Neural cell (in vitro differentiated cells): Measurements from ENCODE around the gene LYSMD1. TPM values are rescaled to one million over a fixed set of nuclear protein-coding genes. Genes with fewer than 3 reads are reported as not detected.

Experiments
- H2AFZ ChIP-seq: fragments of 200-600, 300-800 bp; sonication (generic), shearing (Covaris generic); 2 replicates; pipeline ENCODE4 v1.6.0; 2014; ENCODE audit warnings: low read depth, mild to moderate bottlenecking, antibody characterized with exemption, low read length, moderate library complexity
- H3F3A ChIP-seq: fragments of 200-600 bp; shearing (Covaris generic); 2 replicates; pipeline ENCODE4 v1.6.1; 2016; ENCODE audit warnings: mild to moderate bottlenecking, moderate library complexity, mixed read lengths, antibody characterized with exemption, low read length; ENCODE audit not compliant: insufficient read depth, poor library complexity, severe bottlenecking
- H3K27ac ChIP-seq: fragments of 200-600, 300-800 bp; sonication (generic), shearing (Covaris generic); 2 replicates; pipeline ENCODE4 v1.5.1; 2014; ENCODE audit warnings: mild to moderate bottlenecking, low read length, moderate library complexity
- H3K27me3 ChIP-seq: fragments of 300-800, 200-600 bp; sonication (generic), shearing (Covaris generic); 2 replicates; pipeline ENCODE4 v1.6.0; 2014; ENCODE audit warnings: mild to moderate bottlenecking, low read depth, low read length, moderate library complexity; ENCODE audit not compliant: insufficient read depth
- H3K36me3 ChIP-seq: fragments of 300-800, 200-600 bp; sonication (generic), shearing (Covaris generic); 2 replicates; pipeline ENCODE4 v1.5.1; 2014; ENCODE audit warnings: mild to moderate bottlenecking, antibody characterized with exemption, low read length, moderate library complexity; ENCODE audit not compliant: insufficient read depth
- H3K4me2 ChIP-seq: fragments of 300-800, 200-600 bp; sonication (generic), shearing (Covaris generic); 2 replicates; pipeline ENCODE4 v1.6.0; 2014; ENCODE audit warnings: mild to moderate bottlenecking, low read length
- H3K4me3 ChIP-seq: fragments of 300-800, 200-600 bp; sonication (generic), shearing (Covaris generic); 2 replicates; pipeline ENCODE4 v1.5.1; 2014; ENCODE audit warnings: mild to moderate bottlenecking, low read length, moderate library complexity
- H3K79me2 ChIP-seq: fragments of 200-600 bp; shearing (Covaris generic); replicated peaks from 2 replicates; pipeline ENCODE4 v1.6.0; 2014; ENCODE audit warnings: mild to moderate bottlenecking, low read length, moderate library complexity; ENCODE audit not compliant: insufficient read depth
- H3K9ac ChIP-seq: fragments of 300-800, 200-600 bp; sonication (generic), shearing (Covaris generic); 2 replicates; pipeline ENCODE4 v1.6.1; 2016; ENCODE audit warnings: mild to moderate bottlenecking, low read length, mixed read lengths
- H3K9me2 ChIP-seq: fragments of 200-600 bp; shearing (Covaris generic); 2 replicates; pipeline ENCODE4 v1.6.1; 2016; ENCODE audit warnings: mild to moderate bottlenecking, low read length, mixed read lengths; ENCODE audit not compliant: insufficient read depth
- H3K9me3 ChIP-seq: fragments of 200-600, 300-800 bp; sonication (generic), shearing (Covaris generic); 2 replicates; pipeline ENCODE4 v1.6.1; 2016; ENCODE audit warnings: mild to moderate bottlenecking, mixed run types, low read length, moderate library complexity, mixed read lengths
- H4K20me1 ChIP-seq: fragments of 200-600 bp; shearing (Covaris generic); 2 replicates; pipeline ENCODE4 v1.6.1; 2016; ENCODE audit warnings: mild to moderate bottlenecking, mixed run types; ENCODE audit not compliant: insufficient read depth
- EP300 ChIP-seq: fragments of 450-650 bp; conservative IDR thresholded peaks from 2 replicates; pipeline ENCODE4 v1.6.1; 2014; ENCODE audit warnings: antibody characterized with exemption, mild to moderate bottlenecking, moderate library complexity; ENCODE audit not compliant: poor library complexity, severe bottlenecking
- EZH2 ChIP-seq: fragments of 200-600, 300-800 bp; shearing (Covaris generic), sonication (generic); IDR thresholded peaks from 2 replicates; pipeline ENCODE4 v1.6.1; 2014; ENCODE audit warnings: antibody characterized with exemption, low read length, borderline replicate concordance, mild to moderate bottlenecking; ENCODE audit not compliant: insufficient read depth, poor library complexity, severe bottlenecking
- MXI1 ChIP-seq: fragments of 450-650 bp; conservative IDR thresholded peaks from 2 replicates; pipeline ENCODE4 v1.6.1; 2014; ENCODE audit warnings: antibody characterized with exemption, mild to moderate bottlenecking; ENCODE audit not compliant: poor library complexity, severe bottlenecking
- POLR2AphosphoS5 ChIP-seq: IDR thresholded peaks from 2 replicates; pipeline ENCODE4 v1.6.1; 2012
- RAD21 ChIP-seq: fragments of 450-650 bp; conservative IDR thresholded peaks from 2 replicates; pipeline ENCODE4 v1.6.1; 2014; ENCODE audit warnings: antibody characterized with exemption, mild to moderate bottlenecking, moderate library complexity
- SMC3 ChIP-seq: fragments of 450-650 bp; conservative IDR thresholded peaks from 2 replicates; pipeline ENCODE4 v1.6.1; 2014; ENCODE audit warnings: antibody characterized with exemption, mild to moderate bottlenecking, moderate library complexity; ENCODE audit not compliant: poor library complexity
- TAF1 ChIP-seq: IDR thresholded peaks from 2 replicates; pipeline ENCODE4 v1.6.1; 2012; ENCODE audit warnings: low read depth
- polyA plus RNA-seq: library from polyadenylated mRNA; depleted of rRNA; stranded (reverse); fragments of >200 nt; gene quantifications from 2 replicates; pipeline ENCODE4 v1.2.3, GENCODE V29; 2014
- TF ChIP-seq, protein P1 (sequence below): IDR thresholded peaks from 2 replicates; pipeline ENCODE4 v1.6.1; 2012; ENCODE audit warnings: borderline replicate concordance
- TF ChIP-seq, protein P2 (sequence below): fragments of 450-650 bp; IDR thresholded peaks from 2 replicates; pipeline ENCODE4 v1.5.1; 2014; ENCODE audit warnings: antibody characterized with exemption, mild to moderate bottlenecking, moderate library complexity; ENCODE audit not compliant: poor library complexity, severe bottlenecking

LYSMD1 gene
- polyA plus RNA-seq, 1 donor from 2014 or later, result 16.0 TPM

DNA sequence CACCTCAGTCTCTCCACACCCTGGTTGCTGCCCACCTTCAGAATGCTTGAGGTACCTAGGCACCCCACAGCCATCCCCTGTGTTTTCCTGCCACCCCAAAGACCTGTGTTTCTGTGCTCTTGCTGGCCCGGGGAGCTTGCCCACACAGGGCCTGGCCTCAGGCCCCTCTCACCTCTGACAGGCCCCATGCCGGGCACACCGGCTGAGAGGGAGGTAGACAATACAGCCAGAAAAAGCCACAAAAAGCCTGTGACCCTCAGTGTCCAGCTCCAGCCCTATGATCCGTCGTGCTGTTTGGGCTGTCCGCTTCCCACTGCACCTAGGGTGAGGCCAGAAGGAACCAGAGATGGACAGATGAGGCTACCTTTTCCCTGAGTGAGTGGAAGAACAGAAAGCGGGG is 30.7 kb downstream of the LYSMD1 start:
- TF ChIP-seq, protein P1, sequence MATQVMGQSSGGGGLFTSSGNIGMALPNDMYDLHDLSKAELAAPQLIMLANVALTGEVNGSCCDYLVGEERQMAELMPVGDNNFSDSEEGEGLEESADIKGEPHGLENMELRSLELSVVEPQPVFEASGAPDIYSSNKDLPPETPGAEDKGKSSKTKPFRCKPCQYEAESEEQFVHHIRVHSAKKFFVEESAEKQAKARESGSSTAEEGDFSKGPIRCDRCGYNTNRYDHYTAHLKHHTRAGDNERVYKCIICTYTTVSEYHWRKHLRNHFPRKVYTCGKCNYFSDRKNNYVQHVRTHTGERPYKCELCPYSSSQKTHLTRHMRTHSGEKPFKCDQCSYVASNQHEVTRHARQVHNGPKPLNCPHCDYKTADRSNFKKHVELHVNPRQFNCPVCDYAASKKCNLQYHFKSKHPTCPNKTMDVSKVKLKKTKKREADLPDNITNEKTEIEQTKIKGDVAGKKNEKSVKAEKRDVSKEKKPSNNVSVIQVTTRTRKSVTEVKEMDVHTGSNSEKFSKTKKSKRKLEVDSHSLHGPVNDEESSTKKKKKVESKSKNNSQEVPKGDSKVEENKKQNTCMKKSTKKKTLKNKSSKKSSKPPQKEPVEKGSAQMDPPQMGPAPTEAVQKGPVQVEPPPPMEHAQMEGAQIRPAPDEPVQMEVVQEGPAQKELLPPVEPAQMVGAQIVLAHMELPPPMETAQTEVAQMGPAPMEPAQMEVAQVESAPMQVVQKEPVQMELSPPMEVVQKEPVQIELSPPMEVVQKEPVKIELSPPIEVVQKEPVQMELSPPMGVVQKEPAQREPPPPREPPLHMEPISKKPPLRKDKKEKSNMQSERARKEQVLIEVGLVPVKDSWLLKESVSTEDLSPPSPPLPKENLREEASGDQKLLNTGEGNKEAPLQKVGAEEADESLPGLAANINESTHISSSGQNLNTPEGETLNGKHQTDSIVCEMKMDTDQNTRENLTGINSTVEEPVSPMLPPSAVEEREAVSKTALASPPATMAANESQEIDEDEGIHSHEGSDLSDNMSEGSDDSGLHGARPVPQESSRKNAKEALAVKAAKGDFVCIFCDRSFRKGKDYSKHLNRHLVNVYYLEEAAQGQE, result no peak
- TF ChIP-seq EZH2 (no peak), SMC3 (no peak), POLR2AphosphoS5 (no peak), RAD21 (no peak), MXI1 (no peak), EP300 (no peak), TAF1 (no peak)
- TF ChIP-seq, protein P2, sequence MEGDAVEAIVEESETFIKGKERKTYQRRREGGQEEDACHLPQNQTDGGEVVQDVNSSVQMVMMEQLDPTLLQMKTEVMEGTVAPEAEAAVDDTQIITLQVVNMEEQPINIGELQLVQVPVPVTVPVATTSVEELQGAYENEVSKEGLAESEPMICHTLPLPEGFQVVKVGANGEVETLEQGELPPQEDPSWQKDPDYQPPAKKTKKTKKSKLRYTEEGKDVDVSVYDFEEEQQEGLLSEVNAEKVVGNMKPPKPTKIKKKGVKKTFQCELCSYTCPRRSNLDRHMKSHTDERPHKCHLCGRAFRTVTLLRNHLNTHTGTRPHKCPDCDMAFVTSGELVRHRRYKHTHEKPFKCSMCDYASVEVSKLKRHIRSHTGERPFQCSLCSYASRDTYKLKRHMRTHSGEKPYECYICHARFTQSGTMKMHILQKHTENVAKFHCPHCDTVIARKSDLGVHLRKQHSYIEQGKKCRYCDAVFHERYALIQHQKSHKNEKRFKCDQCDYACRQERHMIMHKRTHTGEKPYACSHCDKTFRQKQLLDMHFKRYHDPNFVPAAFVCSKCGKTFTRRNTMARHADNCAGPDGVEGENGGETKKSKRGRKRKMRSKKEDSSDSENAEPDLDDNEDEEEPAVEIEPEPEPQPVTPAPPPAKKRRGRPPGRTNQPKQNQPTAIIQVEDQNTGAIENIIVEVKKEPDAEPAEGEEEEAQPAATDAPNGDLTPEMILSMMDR, result no peak
- peaks cover 6% of the 10 kb centered on the region for H3K36me3 ChIP-seq

DNA sequence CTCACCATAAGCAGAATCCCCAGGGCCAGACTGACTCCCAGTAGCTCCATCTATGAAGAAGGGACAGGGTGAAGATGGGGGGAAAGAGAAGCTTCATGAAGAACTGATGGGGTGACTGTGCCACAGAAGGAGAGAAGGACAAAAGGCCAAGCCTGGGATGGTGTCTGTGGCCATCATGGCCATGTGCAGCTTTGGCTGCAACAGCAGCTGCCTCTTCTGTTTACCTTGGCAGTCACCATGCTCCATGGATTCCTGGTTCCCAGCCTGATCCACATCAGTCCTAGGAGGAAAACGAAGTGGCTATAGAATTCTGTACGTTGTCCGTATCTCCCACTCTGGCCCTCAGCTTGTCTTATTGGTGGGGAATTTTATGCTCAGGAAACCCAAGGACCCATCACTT is 31.3 kb downstream of the LYSMD1 start:
- no peak overlapping the region for H2AFZ ChIP-seq
- H3K79me2 ChIP-seq, result no peaks in the 10 kb centered on the region
- no peak overlapping the region for H3K27ac ChIP-seq
- no peak overlapping the region for H3K9ac ChIP-seq
- H4K20me1 ChIP-seq, result no peaks in the 10 kb centered on the region
- no peaks in the 10 kb centered on the region for H3K27me3 ChIP-seq
- no peak overlapping the region for H3K4me2 ChIP-seq
- H3K36me3 ChIP-seq, result peaks cover 6% of the 10 kb centered on the region
- TF ChIP-seq, protein P1, result no peak
- no peak for TF ChIP-seq SMC3
- TF ChIP-seq, protein P2, result no peak
- no peak for TF ChIP-seq RAD21
- no peak for TF ChIP-seq POLR2AphosphoS5
- TF ChIP-seq EP300, result no peak
- TF ChIP-seq MXI1, result no peak
- TF ChIP-seq EZH2, result no peak
- no peak for TF ChIP-seq TAF1
- no peak overlapping the region for H3K4me3 ChIP-seq
- no peaks in the 10 kb centered on the region for H3K9me3 ChIP-seq
- H3K9me2 ChIP-seq, result no peaks in the 10 kb centered on the region
- no peaks in the 10 kb centered on the region for H3F3A ChIP-seq

More for the DNA sequence above, 30.7 kb downstream of the LYSMD1 start:
- H3K9me2 ChIP-seq, result no peaks in the 10 kb centered on the region
- H3K9ac ChIP-seq, result no peak overlapping the region
- no peaks in the 10 kb centered on the region for H3K9me3 ChIP-seq
- no peaks in the 10 kb centered on the region for H3F3A ChIP-seq
- H3K27me3 ChIP-seq, result no peaks in the 10 kb centered on the region
- H3K79me2 ChIP-seq, result no peaks in the 10 kb centered on the region
- H2AFZ ChIP-seq, result no peak overlapping the region
- H3K27ac ChIP-seq, result no peak overlapping the region
- no peak overlapping the region for H3K4me2 ChIP-seq
- no peaks in the 10 kb centered on the region for H4K20me1 ChIP-seq
- H3K4me3 ChIP-seq, result no peak overlapping the region
